ENCODE data around the gene TUBGCP3. TPM values are rescaled to one million over a fixed set of nuclear protein-coding genes. Genes with fewer than 3 reads are reported as not detected.

Gene TUBGCP3
- total and polyA plus RNA-seq, 2 donors (not counting 1 experiment from before 2014, with no cell fraction given): 30.6 to 65.1 TPM

GRCh38 chr13:112438094-112438493, 149.9 kb downstream of the TUBGCP3 start:
- Histone ChIP-seq H3K79me2 (ENCODE audit: control insufficient read depth, insufficient read depth, low read length) (no peaks in the 10 kb centered on the region), H3K9ac (ENCODE audit: low read length) (no peak overlapping the region), H2AFZ (ENCODE audit: insufficient read depth, low read depth, low read length, poor library complexity, severe bottlenecking) (no peak overlapping the region), H3K36me3 (replicated peaks in 1 of 2; ENCODE audit: control extremely low read depth in 1 of 2, control insufficient read depth in 1 of 2, extremely low read depth in 1 of 2, insufficient read depth in 2 of 2, low read length in 1 of 2) (no peaks in the 10 kb centered on the region), H4K20me1 (ENCODE audit: control insufficient read depth, insufficient read depth, low read length, poor library complexity, severe bottlenecking) (no peaks in the 10 kb centered on the region), H3K27ac (ENCODE audit: low read length in 2 of 2) (no peak overlapping the region), H3K27me3 (replicated peaks in 1 of 4; ENCODE audit: control extremely low read depth in 1 of 4, control insufficient read depth in 3 of 4, insufficient read depth in 4 of 4, low read length in 3 of 4) (no peaks in the 10 kb centered on the region), H3K4me2 (replicated peaks; ENCODE audit: low read depth, low read length, poor library complexity, severe bottlenecking) (no peak overlapping the region), H3K9me3 (ENCODE audit: control extremely low read depth in 1 of 3, control insufficient read depth in 2 of 3, insufficient read depth in 1 of 3, low read length in 2 of 3) (peaks cover 0 to 8% (median 6%) of the 10 kb centered on the region in 3 donors), H3K4me1 (ENCODE audit: control insufficient read depth in 2 of 2, insufficient read depth in 2 of 2, low read length in 2 of 2) (no peaks in the 10 kb centered on the region), H3K4me3 (ENCODE audit: control extremely low read depth in 1 of 5, extremely low read depth in 1 of 5, insufficient read depth in 1 of 5, low read depth in 2 of 5, low read length in 4 of 5) (no peak overlapping the region)
- no peaks in the 10 kb centered on the region for H3K4me1 Mint-ChIP-seq
- no peak overlapping the region for H3K27ac Mint-ChIP-seq
- WGBS (ENCODE audit: insufficient coverage): no CpG with 5 or more reads among the region's 1 CpG
- peaks cover 6% of the 10 kb centered on the region for H3K9me3 Mint-ChIP-seq (ENCODE audit: insufficient read depth)
- ChIA-PET POLR2A (no interaction called here), CTCF (no interaction called here)
- H3K4me3 Mint-ChIP-seq: no peak overlapping the region
- DNase-seq (no peak), ATAC-seq (ENCODE audit: low read depth) (no peak)
- H3K27me3 Mint-ChIP-seq: peaks cover 11% of the 10 kb centered on the region
- no peak for TF ChIP-seq CTCF (IDR thresholded peaks at IDR 0.05)
- no peak for TF ChIP-seq EZH2 (IDR thresholded peaks at IDR 0.05; ENCODE audit: borderline replicate concordance, insufficient read depth, low read depth, low read length, poor library complexity, severe bottlenecking)
- intact Hi-C loops (cut with micrococcal nuclease): no loop called here

GRCh38 chr13:112435973-112436372, 152.0 kb downstream of the TUBGCP3 start:
- H3K27me3 ChIP-seq (replicated peaks in 1 of 4; ENCODE audit: control extremely low read depth in 1 of 4, control insufficient read depth in 3 of 4, insufficient read depth in 4 of 4, low read length in 3 of 4): no peaks in the 10 kb centered on the region
- no peak for TF ChIP-seq CTCF (IDR thresholded peaks at IDR 0.05)
- no peak for TF ChIP-seq EZH2 (IDR thresholded peaks at IDR 0.05; ENCODE audit: borderline replicate concordance, insufficient read depth, low read depth, low read length, poor library complexity, severe bottlenecking)

More at GRCh38 chr13:112435973-112436372, 152.0 kb downstream of the TUBGCP3 start:
- no peak overlapping the region for H3K4me2 ChIP-seq (replicated peaks; ENCODE audit: low read depth, low read length, poor library complexity, severe bottlenecking)
- H3K79me2 ChIP-seq (ENCODE audit: control insufficient read depth, insufficient read depth, low read length): no peaks in the 10 kb centered on the region
- H3K27ac ChIP-seq (ENCODE audit: low read length in 2 of 2): no peak overlapping the region
- H2AFZ ChIP-seq (ENCODE audit: insufficient read depth, low read depth, low read length, poor library complexity, severe bottlenecking): no peak overlapping the region
- 91% methylated on average over 9 of the region's 9 CpGs for whole genome bisulfite sequencing (ENCODE audit: insufficient coverage)
- H3K4me3 Mint-ChIP-seq: no peak overlapping the region
- no peak for DNase-seq
- H3K4me1 ChIP-seq (ENCODE audit: control insufficient read depth in 2 of 2, insufficient read depth in 2 of 2, low read length in 2 of 2): no peaks in the 10 kb centered on the region
- intact Hi-C loops (cut with micrococcal nuclease): no loop called here
- no peaks in the 10 kb centered on the region for H4K20me1 ChIP-seq (ENCODE audit: control insufficient read depth, insufficient read depth, low read length, poor library complexity, severe bottlenecking)
- no peak overlapping the region for H3K27ac Mint-ChIP-seq
- ChIA-PET CTCF (no interaction called here), POLR2A (no interaction called here)
- peaks cover 6% of the 10 kb centered on the region for H3K9me3 Mint-ChIP-seq (ENCODE audit: insufficient read depth)
- peaks cover 0 to 6% (median 3%) of the 10 kb centered on the region in 3 donors for H3K9me3 ChIP-seq (ENCODE audit: control extremely low read depth in 1 of 3, control insufficient read depth in 2 of 3, insufficient read depth in 1 of 3, low read length in 2 of 3)
- no peaks in the 10 kb centered on the region for H3K4me1 Mint-ChIP-seq
- ATAC-seq (ENCODE audit: low read depth): no peak
- no peak overlapping the region for H3K9ac ChIP-seq (ENCODE audit: low read length)
- H3K4me3 ChIP-seq (ENCODE audit: control extremely low read depth in 1 of 5, extremely low read depth in 1 of 5, insufficient read depth in 1 of 5, low read depth in 2 of 5, low read length in 4 of 5): no peak overlapping the region
- no peaks in the 10 kb centered on the region for H3K36me3 ChIP-seq (replicated peaks in 1 of 2; ENCODE audit: control extremely low read depth in 1 of 2, control insufficient read depth in 1 of 2, extremely low read depth in 1 of 2, insufficient read depth in 2 of 2, low read length in 1 of 2)
- H3K27me3 Mint-ChIP-seq: peaks cover 8% of the 10 kb centered on the region

Other genes with a start within 250 kb of the TUBGCP3 start
- gene SPACA7, start 211.8 kb downstream of the TUBGCP3 start, total RNA-seq: not detected in 2 replicates
- not detected in 2 replicates for gene SPACA7, start 211.8 kb downstream of the TUBGCP3 start, polyA plus RNA-seq
- 60.3 and 75.3 TPM in 2 replicates for gene ATP11A, start 101.9 kb upstream of the TUBGCP3 start, total RNA-seq
- gene ATP11A, start 101.9 kb upstream of the TUBGCP3 start, polyA plus RNA-seq: 36.9 and 50.6 TPM in 2 replicates

Data from B cell (primary cell).